ENCODE measurements around the gene NHEJ1.

Gene NHEJ1

GRCh38 chr2:219059375-219059724 lies 101.3 kb downstream of the NHEJ1 start:
- Mint-ChIP-seq H3K36me3 (ENCODE audit: low read depth) (no peaks in the 10 kb centered on the region), H3K4me1 (no peaks in the 10 kb centered on the region), H3K4me3 (peak overlapping the region; percentile 25 to 62 (median 56)), H3K27ac (peak overlapping the region in 1 of 3 experiments; percentile 32), H3K9me3 (no peaks in the 10 kb centered on the region), H3K27me3 (ENCODE audit: low read depth) (peaks cover 90% of the 10 kb centered on the region)
- TF ChIP-seq CTCF (IDR thresholded peaks at IDR 0.05; ENCODE audit: unreplicated experiment in 3 of 3): no peak

- H3K4me1 Mint-ChIP-seq: no peaks in the 10 kb centered on the region
Observed at GRCh38 chr2:219058541-219059374, 101.9 kb downstream of the NHEJ1 start.

DNA sequence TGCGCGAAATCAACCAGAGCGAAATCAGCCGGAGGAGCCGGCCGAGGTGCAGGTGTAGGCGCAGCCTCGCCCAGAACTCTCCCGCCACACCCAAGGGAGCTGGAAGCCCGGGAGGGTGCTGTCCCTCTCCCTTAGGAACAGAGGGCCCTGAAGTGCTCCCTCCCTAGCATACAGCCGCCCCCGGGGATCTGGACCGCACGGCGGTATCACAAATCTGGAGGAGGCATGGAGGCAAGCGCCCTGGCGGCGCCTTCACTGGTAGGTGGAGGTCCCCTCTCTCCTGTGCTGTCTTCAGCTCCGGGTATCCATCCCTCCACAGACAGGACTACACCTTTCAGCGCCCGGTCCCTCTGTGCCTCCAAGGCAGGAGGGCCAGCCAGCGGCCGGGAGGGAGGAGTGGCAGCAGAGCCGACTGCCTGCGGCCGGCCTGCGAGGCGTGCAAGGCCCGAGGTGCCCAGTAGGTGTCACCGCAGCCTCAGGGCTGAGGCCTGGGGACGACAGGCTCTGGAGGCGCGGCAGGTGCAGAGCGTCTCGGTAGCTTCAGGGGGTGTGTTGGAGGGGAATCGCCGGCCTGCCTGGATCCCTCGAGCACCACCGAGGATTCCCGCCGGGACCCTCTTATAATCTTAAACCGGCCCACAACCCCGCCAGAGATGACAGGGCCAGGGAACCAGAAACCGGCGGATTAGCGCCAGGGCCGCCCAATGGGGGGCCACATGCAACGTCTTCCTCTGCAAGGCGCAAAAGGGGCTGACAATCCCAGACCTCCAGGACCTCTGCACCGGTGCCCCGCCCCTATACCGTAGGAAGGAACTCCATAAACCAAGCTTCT lies 102.7 kb downstream of the NHEJ1 start:
- Mint-ChIP-seq H3K27ac (no peak overlapping the region), H3K4me1 (no peaks in the 10 kb centered on the region), H3K36me3 (ENCODE audit: low read depth) (no peaks in the 10 kb centered on the region), H3K27me3 (ENCODE audit: low read depth) (peaks cover 90% of the 10 kb centered on the region), H3K9me3 (no peaks in the 10 kb centered on the region), H3K4me3 (peak overlapping the region in 2 of 3 experiments; percentile 12 to 41)
- TF ChIP-seq CTCF (IDR thresholded peaks at IDR 0.05; ENCODE audit: unreplicated experiment in 3 of 3): peak; percentile 91 to 93 (median 93)

More at GRCh38 chr2:219058541-219059374, 101.9 kb downstream of the NHEJ1 start:
- no peaks in the 10 kb centered on the region for H3K9me3 Mint-ChIP-seq
- peaks cover 90% of the 10 kb centered on the region for H3K27me3 Mint-ChIP-seq (ENCODE audit: low read depth)
- peak overlapping the region in 1 of 3 experiments; percentile 62 for H3K4me3 Mint-ChIP-seq
- no peak for TF ChIP-seq CTCF (IDR thresholded peaks at IDR 0.05; ENCODE audit: unreplicated experiment in 3 of 3)
- H3K27ac Mint-ChIP-seq: no peak overlapping the region
- no peaks in the 10 kb centered on the region for H3K36me3 Mint-ChIP-seq (ENCODE audit: low read depth)

DNA sequence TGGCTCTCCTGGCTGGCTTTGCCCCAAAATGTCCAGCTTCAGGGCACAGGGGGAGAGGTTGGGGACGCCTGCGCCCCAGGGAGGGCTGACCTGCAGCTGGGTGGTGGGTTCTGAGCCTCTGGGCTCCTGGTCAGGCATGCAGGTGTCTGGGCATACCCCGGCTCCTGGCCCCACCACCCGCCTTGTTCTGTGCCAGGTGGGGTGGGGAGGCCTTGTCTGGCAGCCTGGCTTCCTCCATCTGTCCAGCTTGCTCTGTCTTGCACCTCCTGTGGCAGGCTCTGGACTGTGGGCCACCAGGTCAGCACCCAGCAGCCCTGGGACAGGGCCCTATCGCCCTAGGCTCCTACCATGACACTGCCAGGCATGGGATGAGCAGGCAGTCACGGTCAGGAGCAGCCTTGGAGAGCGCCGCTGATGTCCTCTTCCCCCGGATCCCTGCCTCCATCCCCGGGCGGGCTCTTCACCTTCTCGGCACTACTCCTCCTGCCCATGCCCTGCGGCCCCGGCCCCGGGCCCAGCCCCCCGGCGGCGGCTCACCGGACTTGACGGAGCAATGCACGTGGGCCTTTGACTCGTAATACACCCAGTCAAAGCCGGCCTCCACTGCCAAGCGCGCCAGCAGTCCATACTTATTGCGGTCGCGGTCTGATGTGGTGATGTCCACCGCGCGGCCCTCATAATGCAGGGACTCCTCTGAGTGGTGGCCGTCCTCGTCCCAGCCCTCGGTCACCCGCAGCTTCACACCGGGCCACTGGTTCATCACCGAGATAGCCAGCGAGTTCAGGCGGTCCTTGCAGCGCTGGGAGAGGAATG lies 103.5 kb downstream of the NHEJ1 start:
- H3K4me3 Mint-ChIP-seq: no peak overlapping the region
- peaks cover 90% of the 10 kb centered on the region for H3K27me3 Mint-ChIP-seq (ENCODE audit: low read depth)
- no peak for TF ChIP-seq CTCF (IDR thresholded peaks at IDR 0.05; ENCODE audit: unreplicated experiment in 3 of 3)
- H3K9me3 Mint-ChIP-seq: no peaks in the 10 kb centered on the region
- no peaks in the 10 kb centered on the region for H3K36me3 Mint-ChIP-seq (ENCODE audit: low read depth)
- H3K27ac Mint-ChIP-seq: no peak overlapping the region
- no peaks in the 10 kb centered on the region for H3K4me1 Mint-ChIP-seq

DNA sequence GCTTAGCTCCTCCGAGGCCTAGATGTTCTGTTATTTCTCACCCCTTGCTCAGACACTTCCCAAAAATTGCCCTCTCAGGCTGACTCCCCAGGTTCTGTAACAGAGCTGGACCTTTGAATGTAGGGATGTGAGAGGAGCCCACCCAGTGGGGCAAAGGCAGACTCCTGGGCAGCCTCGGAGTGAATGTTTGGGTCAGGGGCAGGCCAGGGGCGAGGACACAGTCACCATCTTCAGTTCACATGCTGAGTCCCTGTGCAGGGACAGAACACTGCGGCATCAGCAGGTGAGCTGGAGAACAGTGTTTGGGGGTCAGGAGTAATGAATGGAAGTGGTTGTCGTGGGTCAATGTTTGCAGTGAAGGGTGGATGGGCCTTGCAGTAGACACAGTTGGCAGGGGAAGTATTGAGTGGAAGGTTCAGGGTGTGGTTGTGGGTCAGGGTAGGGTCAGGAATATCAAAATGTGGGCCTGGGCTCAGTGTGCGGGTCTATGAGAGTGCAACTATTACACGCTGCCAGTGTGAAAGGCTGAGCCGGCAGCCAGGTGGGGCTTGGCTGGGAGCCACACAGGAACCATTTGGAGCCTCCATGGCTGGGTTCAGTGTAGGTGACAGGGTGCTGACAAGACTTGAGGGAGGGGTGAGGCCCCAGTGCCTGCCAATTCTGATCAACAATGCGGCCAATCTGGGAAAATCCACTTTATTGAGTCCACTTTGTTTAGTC lies 104.3 kb downstream of the NHEJ1 start:
- H3K36me3 Mint-ChIP-seq (ENCODE audit: low read depth): no peaks in the 10 kb centered on the region
- H3K4me1 Mint-ChIP-seq: no peaks in the 10 kb centered on the region
- no peak overlapping the region for H3K4me3 Mint-ChIP-seq
- H3K9me3 Mint-ChIP-seq: no peaks in the 10 kb centered on the region
- no peak for TF ChIP-seq CTCF (IDR thresholded peaks at IDR 0.05; ENCODE audit: unreplicated experiment in 3 of 3)
- H3K27ac Mint-ChIP-seq: no peak overlapping the region
- H3K27me3 Mint-ChIP-seq (ENCODE audit: low read depth): peaks cover 89% of the 10 kb centered on the region
